Epithelial cell of proximal tubule (primary cell): ENCODE results near the gene CD69. TPM values are rescaled to one million over a fixed set of nuclear protein-coding genes. Genes with fewer than 3 reads are reported as not detected.
A peak's percentile ranks its signal among the peaks of the same experiment; 100 is the strongest.

Experiments
- DNase-seq: peaks from one replicate; pipeline ENCODE4 v3.0.0-alpha.2; 2011; ENCODE audit warnings: low read depth
- H3K4me3 ChIP-seq: 2 replicates; pipeline ENCODE4 v1.5.1; 2011; ENCODE audit warnings: low read depth, mild to moderate bottlenecking, low read length
- CTCF ChIP-seq: conservative IDR thresholded peaks from 2 replicates; pipeline ENCODE4 v1.5.1; 2012; ENCODE audit warnings: low read depth, mild to moderate bottlenecking, low read length
- total RNA-seq: library from RNA; depleted of rRNA; stranded (reverse); fragments of >200 nt; gene quantifications from 2 replicates; pipeline ENCODE4 v1.2.3, GENCODE V29; 2015

The CD69 gene
- total RNA-seq, 1 donor from 2014 or later: 0.12 TPM

- DNase-seq: no peak
- no peak for TF ChIP-seq CTCF
- no peak overlapping the region for H3K4me3 ChIP-seq
Observed at GRCh38 chr12:9755035-9755434, 5.7 kb downstream of the CD69 start.

DNA sequence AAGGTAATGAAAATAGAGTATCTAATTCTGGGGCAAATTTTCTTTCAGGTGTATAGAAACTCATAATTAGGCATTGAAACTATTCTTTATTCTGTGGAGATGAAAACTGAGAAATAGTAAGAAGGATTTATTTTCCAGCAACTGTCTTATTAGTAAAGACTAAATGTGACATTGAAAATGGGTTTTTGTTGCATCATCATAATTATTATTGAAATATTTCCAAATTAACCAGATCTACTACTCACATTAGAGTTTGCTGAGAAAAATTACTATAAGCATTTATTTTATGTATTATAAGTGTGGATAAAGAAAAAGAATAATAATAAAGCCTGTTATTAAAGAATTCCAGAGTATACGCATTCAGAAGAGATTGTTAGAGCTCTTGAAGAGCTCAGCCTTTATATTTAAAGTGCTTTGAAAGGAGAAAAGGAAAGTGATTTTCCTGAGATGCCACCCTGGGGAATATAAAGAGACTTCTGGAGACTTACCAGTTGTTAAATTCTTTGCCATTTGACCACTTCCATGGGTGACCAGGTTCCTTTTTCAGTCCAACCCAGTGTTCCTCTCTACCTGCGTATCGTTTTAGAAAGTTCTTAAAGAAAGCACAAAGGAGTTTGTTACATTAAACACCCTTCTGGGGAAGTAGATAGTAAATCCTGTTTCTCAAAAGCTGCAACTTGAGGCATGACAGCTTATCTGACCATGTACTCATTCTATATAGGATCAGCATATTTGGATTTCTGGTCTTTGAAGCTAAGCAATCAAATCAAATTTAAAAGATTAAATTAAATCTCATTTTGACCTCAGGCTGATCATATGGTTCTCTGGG is 6.4 kb downstream of the CD69 start:
- DNase-seq: no peak
- TF ChIP-seq CTCF: no peak

GRCh38 chr12:9753498-9753897 is 7.2 kb downstream of the CD69 start:
- no peak for TF ChIP-seq CTCF
- no peak for DNase-seq

More for the DNA sequence above, 6.4 kb downstream of the CD69 start:
- H3K4me3 ChIP-seq: no peak overlapping the region

GRCh38 chr12:9753073-9753472 is 7.6 kb downstream of the CD69 start:
- no peak for DNase-seq
- no peak for TF ChIP-seq CTCF
- H3K4me3 ChIP-seq: no peak overlapping the region

More at GRCh38 chr12:9753498-9753897, 7.2 kb downstream of the CD69 start:
- no peak overlapping the region for H3K4me3 ChIP-seq

- H3K4me3 ChIP-seq: no peak overlapping the region
- no peak for TF ChIP-seq CTCF
- DNase-seq: no peak
Observed at GRCh38 chr12:9752145-9752933, 8.4 kb downstream of the CD69 start.

DNA sequence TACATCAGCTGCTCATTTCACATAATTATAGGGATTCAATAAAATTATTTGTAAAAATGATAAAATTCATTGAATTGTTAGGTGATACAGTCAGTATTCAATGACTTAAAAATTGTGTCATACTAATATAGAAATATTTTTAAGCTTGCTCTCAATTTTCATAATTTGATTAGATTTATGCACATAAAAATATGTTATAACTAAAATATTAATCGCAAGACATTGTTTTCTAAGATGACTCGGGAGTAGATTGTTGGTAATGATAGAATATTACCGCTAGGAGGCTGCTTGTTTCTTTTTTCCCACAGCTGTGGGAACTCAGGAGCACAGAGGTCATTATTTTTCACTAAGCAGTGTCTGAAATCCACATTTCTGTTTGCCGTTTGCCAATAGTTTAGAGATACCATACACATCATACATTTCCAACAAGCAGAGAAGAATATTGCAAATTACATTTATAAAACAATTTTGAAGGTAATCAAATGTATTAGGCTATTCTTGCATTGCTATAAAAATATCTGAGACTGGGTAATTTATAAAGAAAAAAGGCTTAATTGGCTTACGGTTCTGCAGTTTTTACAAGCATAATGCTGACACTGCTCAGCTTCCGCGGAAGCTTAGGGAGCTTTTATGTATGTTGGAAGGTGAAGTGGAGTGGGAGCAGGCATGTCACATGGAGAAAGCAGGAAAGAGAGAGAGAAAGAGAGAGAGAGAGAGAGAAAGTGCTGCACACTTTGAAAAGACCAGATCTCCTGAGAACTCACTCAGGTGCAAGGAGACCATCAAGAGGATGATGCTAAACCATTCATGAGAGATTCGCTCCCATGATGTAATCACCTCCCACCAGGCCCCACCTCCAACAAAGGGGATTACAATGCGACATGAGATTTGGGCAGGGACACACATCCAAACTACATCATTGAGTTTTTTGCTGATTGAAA is 9.2 kb downstream of the CD69 start:
- TF ChIP-seq CTCF: peak; percentile 62
- DNase-seq: no peak
- H3K4me3 ChIP-seq: peak overlapping the region; percentile 5
